Right hindlimb (tissue), 1 donor: ENCODE results near the gene YIPF3.
"Not testable (repeated sequence)": the region's sequence is repeated elsewhere in the genome, so short reads cannot be mapped to it uniquely, and the experiment has no call there.

ENCODE experiments used
- DNase-seq: peaks from one replicate; pipeline ENCODE4 v3.0.0-alpha.2; 2018

The YIPF3 gene

GRCh38 chr6:43491750-43492661 lies 24.7 kb downstream of the YIPF3 start:
- peak; percentile 84 for DNase-seq

- no peak for DNase-seq
Measured at GRCh38 chr6:43490523-43490939, 26.2 kb downstream of the YIPF3 start.

- peak; percentile 79 for DNase-seq
Measured at GRCh38 chr6:43489277-43490072, 27.3 kb downstream of the YIPF3 start.

DNA sequence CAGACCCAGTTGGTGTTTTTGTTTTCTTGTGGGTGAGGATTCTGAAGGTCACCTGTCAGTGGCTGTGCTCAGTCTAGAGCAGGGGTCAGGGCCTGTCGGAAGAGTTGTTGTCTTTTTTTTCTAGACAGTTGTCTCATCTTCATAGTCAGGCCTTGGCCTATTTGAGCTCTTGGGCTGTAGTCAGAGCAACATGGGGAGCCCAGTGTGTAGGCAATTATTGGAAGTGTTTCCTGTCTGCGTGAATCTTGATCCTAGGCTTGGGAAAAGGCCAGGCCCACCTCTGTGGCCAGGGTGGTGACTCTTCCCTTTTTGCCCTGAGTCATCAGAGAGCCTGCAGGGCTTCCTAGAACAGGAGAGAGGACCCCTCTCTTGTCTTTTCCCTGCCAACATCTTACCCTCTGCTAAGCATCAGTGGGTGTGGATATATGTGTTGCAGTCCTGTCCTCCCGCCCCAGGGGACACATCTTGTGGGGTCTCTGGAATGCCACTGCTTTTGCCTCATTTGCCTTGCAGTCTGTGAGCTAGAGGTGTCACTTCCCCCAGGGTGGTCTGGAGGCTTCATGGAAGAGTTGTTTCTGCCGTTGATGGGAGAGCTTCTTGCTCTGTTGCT lies 28.0 kb downstream of the YIPF3 start:
- no peak for DNase-seq

GRCh38 chr6:43481591-43482236 lies 35.0 kb downstream of the YIPF3 start:
- DNase-seq = no peak

GRCh38 chr6:43481075-43481474 lies 35.7 kb downstream of the YIPF3 start:
- no peak for DNase-seq

- DNase-seq = no peak
Measured at GRCh38 chr6:43478008-43478372, 38.7 kb downstream of the YIPF3 start.

DNA sequence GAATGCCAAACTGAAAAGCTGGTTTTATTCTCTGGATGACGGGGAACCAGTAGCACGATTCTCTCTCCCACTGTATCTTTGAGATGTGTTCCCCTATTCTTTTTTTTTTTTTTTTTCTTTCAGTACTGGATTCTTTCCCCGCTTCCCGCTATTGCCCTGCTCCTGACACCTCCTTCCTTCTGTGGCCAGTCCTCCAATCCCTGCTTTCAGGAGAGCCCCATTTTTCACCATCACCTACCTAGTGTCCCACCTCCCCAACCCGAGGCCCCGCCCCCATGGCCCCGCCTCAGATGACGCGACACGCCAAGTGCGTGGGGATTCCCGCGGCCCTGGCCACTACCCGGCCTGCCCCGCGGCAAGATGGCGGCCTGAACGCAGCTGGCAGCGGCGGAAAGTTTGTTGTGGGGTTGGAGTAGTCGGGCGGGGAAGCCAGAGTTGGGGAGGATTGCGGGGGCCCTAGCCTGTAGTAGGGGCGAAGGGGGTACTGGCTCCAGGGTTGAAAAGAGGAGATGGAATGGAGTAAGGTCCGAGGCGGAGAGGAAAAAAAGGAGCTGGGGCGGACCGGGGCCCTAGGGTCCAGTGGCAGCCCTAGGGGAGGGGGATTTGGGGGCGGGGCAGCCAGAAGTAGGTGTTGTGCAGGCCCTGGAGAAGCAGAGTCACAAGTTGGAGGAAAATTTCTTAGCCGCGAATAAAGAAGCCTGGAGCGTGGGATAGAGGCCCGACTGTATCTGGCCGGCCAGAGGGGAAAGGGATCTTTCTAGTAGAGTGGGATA lies 39.3 kb downstream of the YIPF3 start, which contains the start of gene TJAP1:
TJAP1 (plus strand) TSS at position 336 of the 773 bp plus-strand sequence. CDS start 21,432 bp downstream, outside the sequence.
- DNase-seq = peak; percentile 97

GRCh38 chr6:43476746-43477145 lies 40.0 kb downstream of the YIPF3 start:
- no peak for DNase-seq

GRCh38 chr6:43475516-43475915 lies 41.2 kb downstream of the YIPF3 start:
- no peak for DNase-seq

DNA sequence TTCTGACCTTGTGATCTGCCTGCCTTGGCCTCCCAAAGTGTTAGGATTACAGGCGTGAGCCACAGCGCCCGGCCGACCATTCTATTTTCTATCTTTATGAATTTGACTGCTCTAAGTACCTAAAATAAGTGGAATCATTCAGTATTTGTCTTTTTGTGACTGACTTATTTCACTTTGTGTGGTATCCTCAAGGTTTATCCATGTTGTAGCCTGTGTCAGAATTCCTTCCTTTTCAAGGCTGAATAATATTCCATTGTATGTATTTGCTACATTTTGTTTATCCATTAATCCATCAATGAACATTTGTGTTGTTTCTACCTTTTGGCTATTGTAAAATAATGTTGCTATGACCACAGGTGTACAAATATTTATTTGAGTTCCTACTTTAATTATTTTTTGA lies 44.2 kb downstream of the YIPF3 start:
- DNase-seq = no peak

- DNase-seq = no peak
Measured at GRCh38 chr6:43471399-43471798, 45.3 kb downstream of the YIPF3 start.

DNA sequence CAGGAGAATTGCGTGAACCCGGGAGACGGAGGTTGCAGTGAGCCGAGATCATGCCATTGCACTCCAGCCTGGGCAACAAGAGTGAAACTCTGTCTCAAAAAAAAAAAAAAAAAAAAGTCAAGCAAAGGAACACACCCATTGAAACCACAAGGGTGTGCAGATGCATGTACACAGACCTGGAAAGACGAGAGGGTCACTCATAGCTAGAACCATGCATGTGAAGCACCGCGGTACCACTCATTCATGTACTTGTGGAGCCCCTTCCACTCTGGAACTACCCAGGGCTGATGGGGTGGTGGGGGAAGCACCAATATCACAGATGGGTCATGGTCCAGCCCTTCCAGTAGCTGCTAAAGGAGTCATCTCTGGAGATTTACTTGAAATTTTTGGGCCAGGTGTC lies 46.8 kb downstream of the YIPF3 start:
- DNase-seq = no peak

- no peak for DNase-seq
Measured at GRCh38 chr6:43468748-43469681, 47.7 kb downstream of the YIPF3 start.

- no peak for DNase-seq
Measured at GRCh38 chr6:43468240-43468639, 48.5 kb downstream of the YIPF3 start.

DNA sequence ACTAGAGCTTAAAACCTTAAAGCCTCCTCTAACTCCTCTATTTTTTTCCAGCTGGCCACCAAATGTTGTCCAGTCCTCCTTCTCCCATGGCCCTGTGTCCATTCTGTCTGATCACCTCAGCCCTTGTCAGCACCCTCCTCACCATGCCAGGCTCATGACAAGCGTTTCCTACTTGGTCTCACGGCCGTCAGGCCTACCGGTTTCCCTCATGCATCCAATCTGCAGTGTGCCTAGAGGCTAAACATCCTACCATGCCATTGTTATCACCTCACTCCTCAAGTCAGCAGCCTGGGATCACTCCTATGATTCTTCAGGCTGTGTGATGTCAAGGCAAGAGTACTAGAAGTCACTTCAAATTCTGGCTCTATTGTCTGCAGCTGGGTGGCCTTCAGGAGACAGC lies 49.0 kb downstream of the YIPF3 start:
- DNase-seq = no peak

- not testable (repeated sequence) for DNase-seq
Measured at GRCh38 chr6:43467265-43467664, 49.5 kb downstream of the YIPF3 start.

DNA sequence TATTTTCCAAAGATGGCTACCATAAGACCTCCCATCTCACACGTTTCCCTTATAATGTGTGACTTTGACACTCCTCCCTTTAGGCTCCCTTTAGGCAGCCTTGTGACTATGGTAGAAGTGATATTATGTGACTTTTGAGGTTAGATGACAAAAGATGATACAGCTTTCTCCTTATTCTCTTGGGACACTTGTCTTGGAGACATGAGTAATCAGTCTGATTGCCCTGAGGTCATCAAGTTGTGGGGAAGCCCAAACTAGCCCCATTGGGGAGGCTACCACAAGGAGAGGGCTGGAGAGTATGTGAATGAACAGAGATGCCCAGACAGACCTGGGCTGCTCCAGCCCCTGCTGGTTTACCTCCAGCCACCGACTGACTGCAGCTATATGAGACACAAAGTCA lies 50.8 kb downstream of the YIPF3 start:
- DNase-seq = no peak

DNA sequence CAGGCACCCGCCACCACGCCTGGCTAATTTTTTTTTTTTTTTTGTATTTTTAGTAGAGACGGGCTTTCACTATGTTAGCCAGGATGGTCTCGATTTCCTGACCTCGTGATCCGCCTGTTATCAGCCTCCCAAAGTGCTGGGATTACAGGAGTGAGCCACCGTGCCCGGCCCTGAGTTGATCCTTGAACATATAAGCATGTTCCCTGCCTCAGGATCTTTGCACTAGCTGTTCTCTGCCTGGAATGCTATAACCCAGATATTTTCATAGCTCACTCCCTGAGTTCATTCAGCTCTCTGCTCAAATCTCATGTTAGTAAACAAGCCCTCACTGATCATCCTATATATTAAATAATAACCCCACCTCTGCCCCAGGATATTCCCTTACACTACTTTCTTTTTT lies 52.4 kb downstream of the YIPF3 start:
- DNase-seq = no peak

DNA sequence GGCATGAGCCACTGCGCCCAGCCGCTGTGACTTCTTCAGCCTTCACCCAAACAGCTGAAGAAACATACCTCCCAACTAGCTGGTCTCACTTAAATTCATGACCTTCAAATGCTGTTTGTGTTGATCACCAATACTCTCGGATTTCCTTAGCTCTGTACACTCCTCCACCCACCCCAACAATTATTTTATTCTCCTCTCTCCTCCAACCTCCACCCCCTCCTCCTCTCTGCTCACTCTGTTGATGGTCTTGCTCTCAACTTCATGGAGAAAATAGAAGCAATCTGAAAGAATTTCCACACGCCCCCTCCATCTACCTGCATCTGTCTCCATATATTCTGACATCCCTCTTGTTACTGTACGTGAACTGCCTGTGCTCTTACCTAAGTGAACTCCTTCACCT lies 54.8 kb downstream of the YIPF3 start:
- DNase-seq = no peak
